ENCODE data around the gene CEP131. TPM values are rescaled to one million over a fixed set of nuclear protein-coding genes. Genes with fewer than 3 reads are reported as not detected.
"Not testable (repeated sequence)": the region's sequence is repeated elsewhere in the genome, so short reads cannot be mapped to it uniquely, and the experiment has no call there.

Gene CEP131
- total RNA-seq, 1 donor from 2014 or later: 26.8 TPM

DNA sequence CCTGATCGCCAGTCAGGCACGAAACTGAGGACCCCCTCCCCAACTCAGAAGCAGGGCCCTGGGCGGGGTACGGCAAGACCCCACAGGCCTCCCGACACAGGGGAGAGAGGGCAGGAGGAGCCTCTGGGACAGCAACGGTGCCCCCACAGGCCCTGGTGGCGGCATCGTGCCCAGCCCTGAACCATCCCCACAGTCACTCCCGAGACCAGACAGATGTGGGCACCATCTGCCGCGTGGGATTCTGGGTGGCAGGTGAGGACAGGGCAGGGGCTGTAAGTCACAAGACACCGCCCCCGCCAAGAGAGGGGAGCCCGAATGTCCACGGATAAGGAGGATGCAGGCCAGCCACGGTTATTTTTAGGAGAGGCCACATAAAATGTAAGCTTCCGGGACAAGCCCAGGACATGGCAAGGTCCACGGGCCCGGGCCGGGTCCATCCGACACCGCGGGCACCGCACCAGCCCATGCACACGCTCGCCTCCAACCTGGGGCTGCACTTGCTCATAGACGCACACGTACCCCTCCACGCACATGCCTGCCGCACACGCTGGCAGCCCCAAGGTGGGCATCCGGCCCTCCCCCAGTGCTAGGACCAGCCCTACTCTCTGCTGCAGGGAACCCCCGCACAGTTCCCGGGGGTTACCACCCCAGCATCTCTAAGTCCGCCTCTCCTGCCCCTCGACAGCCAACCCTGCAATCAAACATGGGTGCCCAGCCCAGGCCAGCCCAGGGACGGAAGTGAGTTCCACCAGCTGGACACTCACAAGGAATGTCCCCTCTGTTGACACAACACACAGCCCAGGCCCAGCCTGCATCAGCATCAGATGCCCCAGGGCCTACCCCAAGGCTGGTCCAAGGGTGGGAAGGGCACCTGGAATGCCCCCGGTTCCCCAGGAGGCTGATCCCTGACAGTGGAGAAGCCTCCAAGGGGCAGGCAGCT lies 65.6 kb downstream of the CEP131 start:
- TF ChIP-seq, protein P1, sequence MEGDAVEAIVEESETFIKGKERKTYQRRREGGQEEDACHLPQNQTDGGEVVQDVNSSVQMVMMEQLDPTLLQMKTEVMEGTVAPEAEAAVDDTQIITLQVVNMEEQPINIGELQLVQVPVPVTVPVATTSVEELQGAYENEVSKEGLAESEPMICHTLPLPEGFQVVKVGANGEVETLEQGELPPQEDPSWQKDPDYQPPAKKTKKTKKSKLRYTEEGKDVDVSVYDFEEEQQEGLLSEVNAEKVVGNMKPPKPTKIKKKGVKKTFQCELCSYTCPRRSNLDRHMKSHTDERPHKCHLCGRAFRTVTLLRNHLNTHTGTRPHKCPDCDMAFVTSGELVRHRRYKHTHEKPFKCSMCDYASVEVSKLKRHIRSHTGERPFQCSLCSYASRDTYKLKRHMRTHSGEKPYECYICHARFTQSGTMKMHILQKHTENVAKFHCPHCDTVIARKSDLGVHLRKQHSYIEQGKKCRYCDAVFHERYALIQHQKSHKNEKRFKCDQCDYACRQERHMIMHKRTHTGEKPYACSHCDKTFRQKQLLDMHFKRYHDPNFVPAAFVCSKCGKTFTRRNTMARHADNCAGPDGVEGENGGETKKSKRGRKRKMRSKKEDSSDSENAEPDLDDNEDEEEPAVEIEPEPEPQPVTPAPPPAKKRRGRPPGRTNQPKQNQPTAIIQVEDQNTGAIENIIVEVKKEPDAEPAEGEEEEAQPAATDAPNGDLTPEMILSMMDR (conservative IDR thresholded peaks at IDR 0.05): no peak
- Mint-ChIP-seq H3K4me1 (ENCODE audit: unreplicated experiment) (no peaks in the 10 kb centered on the region), H3K27ac (no peak overlapping the region), H3K36me3 (no peaks in the 10 kb centered on the region), H3K9me3 (no peaks in the 10 kb centered on the region), H3K4me3 (no peak overlapping the region), H3K27me3 (no peaks in the 10 kb centered on the region)
- DNase-seq (ENCODE audit: extremely low spot score, unreplicated experiment): no peak

DNA sequence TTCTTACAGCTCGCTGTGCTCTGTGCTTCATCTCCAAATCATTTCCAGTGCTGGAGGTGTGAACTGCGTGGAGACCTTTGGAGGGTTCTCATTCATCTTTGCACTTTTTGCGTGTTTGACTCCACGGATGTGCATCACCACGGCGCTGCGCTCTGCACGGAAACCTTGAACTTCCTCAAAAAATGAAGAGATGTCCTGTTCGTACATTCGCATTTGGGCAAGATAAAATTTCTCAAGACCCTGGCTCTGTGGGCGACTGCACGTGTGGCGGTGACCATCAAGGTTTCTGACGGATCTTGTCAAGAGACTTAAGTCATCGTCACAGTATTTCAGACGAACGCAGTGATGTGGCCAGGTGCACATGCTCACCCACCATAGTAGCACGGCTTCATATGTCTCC lies 67.8 kb downstream of the CEP131 start:
- H3K27me3 Mint-ChIP-seq: no peaks in the 10 kb centered on the region

DNA sequence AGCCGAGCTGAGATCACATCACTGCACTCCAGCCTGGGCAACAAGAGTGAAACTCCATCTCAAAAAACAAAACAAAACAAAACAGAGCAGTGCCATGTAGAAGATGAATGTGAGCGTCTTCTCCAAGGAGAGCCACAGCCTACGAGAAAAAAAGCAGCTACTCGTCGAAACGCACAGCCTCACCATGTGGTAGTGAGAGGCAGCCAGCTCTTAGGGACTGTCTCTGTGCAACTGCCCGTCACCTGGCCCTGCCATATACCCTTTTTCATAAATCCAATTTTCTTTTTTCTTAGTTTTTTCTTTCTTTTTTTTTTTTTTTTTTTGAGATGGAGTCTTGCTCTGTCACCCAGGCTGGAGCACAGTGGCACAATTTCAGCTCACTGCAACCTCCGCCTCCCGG lies 68.7 kb downstream of the CEP131 start:
- H3K4me3 Mint-ChIP-seq; H3K27ac Mint-ChIP-seq; H3K36me3 Mint-ChIP-seq; H3K4me1 Mint-ChIP-seq (ENCODE audit: unreplicated experiment); DNase-seq (ENCODE audit: extremely low spot score, unreplicated experiment); H3K27me3 Mint-ChIP-seq; H3K9me3 Mint-ChIP-seq: not testable (repeated sequence)

More for the DNA sequence above, 67.8 kb downstream of the CEP131 start:
- no peak for DNase-seq (ENCODE audit: extremely low spot score, unreplicated experiment)
- Mint-ChIP-seq H3K36me3 (no peaks in the 10 kb centered on the region), H3K4me1 (ENCODE audit: unreplicated experiment) (no peaks in the 10 kb centered on the region), H3K4me3 (no peak overlapping the region), H3K27ac (no peak overlapping the region), H3K9me3 (no peaks in the 10 kb centered on the region)
- TF ChIP-seq, protein P1 (conservative IDR thresholded peaks at IDR 0.05): no peak

DNA sequence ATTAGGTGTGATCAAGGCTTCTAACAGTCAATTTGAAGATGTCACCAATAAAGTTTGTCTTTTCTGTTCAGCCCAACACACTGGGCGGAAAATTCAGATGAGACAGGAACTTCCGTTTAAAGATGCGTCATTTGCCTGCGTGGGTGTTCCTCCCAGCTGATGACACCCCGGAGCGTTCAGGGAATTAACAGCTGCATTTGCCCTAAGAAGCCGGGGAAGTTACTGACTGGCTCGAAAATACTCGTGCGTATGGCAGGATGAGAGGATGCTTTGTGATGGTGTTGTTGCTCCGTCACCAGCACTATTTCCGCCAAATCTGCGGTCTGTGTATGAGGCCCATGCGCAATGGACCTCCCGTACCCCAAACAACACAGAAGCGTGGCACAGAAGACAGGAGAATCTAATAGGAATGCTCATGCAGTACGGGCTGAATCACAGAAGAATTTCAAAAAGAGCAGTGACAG lies 69.4 kb downstream of the CEP131 start:
- Mint-ChIP-seq H3K4me1 (ENCODE audit: unreplicated experiment) (no peaks in the 10 kb centered on the region), H3K9me3 (no peaks in the 10 kb centered on the region), H3K27me3 (no peaks in the 10 kb centered on the region), H3K36me3 (no peaks in the 10 kb centered on the region), H3K27ac (no peak overlapping the region), H3K4me3 (no peak overlapping the region)
- TF ChIP-seq, protein P1 (conservative IDR thresholded peaks at IDR 0.05): no peak
- DNase-seq (ENCODE audit: extremely low spot score, unreplicated experiment): no peak

DNA sequence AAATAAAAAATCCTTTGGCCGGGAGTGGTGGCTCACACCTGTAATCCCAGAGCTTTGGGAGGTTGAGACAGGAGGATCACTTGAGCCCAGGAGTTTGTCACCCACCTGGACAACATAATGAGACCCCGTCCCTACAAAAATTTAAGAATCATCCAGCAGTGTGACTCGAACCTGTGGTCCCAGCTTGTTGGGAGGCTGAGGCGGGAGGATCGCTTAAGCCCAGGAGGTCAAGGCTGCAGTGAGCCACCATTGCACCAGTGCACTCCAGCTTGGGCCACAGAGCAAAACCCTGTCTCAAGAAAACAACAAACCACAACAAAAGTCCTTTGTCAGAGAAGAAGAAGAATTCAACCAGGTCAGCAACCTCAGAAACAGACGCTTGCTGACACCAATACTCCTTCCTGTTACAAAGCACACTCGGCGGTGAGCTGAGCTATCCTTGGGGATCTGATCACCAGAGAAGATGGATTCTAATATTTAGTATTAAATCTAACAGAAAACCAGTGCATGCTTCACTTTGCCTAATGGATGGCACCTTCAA lies 70.4 kb downstream of the CEP131 start:
- DNase-seq (ENCODE audit: extremely low spot score, unreplicated experiment): no peak
- TF ChIP-seq, protein P1 (conservative IDR thresholded peaks at IDR 0.05): no peak
- no peaks in the 10 kb centered on the region for H3K36me3 Mint-ChIP-seq
- no peak overlapping the region for H3K4me3 Mint-ChIP-seq
- no peaks in the 10 kb centered on the region for H3K27me3 Mint-ChIP-seq
- no peaks in the 10 kb centered on the region for H3K4me1 Mint-ChIP-seq (ENCODE audit: unreplicated experiment)
- no peaks in the 10 kb centered on the region for H3K9me3 Mint-ChIP-seq
- no peak overlapping the region for H3K27ac Mint-ChIP-seq

- no peaks in the 10 kb centered on the region for H3K36me3 Mint-ChIP-seq
- H3K27ac Mint-ChIP-seq: no peak overlapping the region
- TF ChIP-seq, protein P1 (conservative IDR thresholded peaks at IDR 0.05): no peak
- no peaks in the 10 kb centered on the region for H3K27me3 Mint-ChIP-seq
- no peak for DNase-seq (ENCODE audit: extremely low spot score, unreplicated experiment)
- no peaks in the 10 kb centered on the region for H3K9me3 Mint-ChIP-seq
- H3K4me1 Mint-ChIP-seq (ENCODE audit: unreplicated experiment): no peaks in the 10 kb centered on the region
- no peak overlapping the region for H3K4me3 Mint-ChIP-seq
Observed at GRCh38 chr17:81151278-81151677, 71.5 kb downstream of the CEP131 start.

Data from type B pancreatic cell (in vitro differentiated cells).